GM12875 (cell line): Measurements from ENCODE around the gene GALR3.

Experiments
- H3K4me3 ChIP-seq: one replicate; pipeline ENCODE4 v1.5.1; 2011; ENCODE audit warnings: low read depth, low read length, control low read depth
- TF ChIP-seq, protein P1 (sequence below): IDR thresholded peaks from 2 replicates; pipeline ENCODE4 v1.5.1; 2011; ENCODE audit warnings: low read depth, mild to moderate bottlenecking, control low read depth, inconsistent platforms, low read length, moderate library complexity, borderline replicate concordance; ENCODE audit not compliant: insufficient read depth

GALR3 gene

DNA sequence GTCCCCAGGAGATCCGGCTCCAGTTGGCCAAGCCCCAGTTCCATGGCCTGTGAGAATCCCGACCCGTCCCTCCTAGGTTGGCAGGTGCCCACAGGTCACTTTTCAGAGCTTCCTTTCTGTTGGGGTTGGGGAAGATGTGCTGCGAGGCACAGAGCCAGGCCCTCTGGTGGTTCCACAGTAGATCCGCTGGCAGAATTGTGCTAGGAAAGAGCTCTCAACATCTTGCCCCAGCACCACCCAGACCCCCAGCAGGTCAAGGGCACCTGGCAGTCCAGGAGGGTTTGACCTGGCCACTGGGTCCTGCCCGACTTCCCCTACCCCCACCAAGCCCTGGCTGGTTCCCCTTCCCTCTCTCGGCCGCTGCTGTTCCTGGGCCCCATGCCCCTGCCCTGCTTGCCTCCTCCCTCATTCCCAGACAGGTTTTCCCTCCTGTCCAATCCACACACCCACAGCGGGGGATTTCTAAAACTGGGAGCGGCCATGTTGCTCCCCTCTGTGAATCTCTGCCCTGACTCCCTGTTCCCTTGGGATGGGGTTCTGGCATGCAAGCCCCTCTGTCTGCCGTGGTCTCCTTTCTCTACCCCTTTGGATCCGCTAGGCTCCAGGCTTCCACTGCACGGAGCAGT, 41.6 kb upstream of the GALR3 start:
- TF ChIP-seq, protein P1, sequence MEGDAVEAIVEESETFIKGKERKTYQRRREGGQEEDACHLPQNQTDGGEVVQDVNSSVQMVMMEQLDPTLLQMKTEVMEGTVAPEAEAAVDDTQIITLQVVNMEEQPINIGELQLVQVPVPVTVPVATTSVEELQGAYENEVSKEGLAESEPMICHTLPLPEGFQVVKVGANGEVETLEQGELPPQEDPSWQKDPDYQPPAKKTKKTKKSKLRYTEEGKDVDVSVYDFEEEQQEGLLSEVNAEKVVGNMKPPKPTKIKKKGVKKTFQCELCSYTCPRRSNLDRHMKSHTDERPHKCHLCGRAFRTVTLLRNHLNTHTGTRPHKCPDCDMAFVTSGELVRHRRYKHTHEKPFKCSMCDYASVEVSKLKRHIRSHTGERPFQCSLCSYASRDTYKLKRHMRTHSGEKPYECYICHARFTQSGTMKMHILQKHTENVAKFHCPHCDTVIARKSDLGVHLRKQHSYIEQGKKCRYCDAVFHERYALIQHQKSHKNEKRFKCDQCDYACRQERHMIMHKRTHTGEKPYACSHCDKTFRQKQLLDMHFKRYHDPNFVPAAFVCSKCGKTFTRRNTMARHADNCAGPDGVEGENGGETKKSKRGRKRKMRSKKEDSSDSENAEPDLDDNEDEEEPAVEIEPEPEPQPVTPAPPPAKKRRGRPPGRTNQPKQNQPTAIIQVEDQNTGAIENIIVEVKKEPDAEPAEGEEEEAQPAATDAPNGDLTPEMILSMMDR = 0 out of 2 replicates have a peak, but pooled peaks have one; percentile 21
- H3K4me3 ChIP-seq = no peak overlapping the region

DNA sequence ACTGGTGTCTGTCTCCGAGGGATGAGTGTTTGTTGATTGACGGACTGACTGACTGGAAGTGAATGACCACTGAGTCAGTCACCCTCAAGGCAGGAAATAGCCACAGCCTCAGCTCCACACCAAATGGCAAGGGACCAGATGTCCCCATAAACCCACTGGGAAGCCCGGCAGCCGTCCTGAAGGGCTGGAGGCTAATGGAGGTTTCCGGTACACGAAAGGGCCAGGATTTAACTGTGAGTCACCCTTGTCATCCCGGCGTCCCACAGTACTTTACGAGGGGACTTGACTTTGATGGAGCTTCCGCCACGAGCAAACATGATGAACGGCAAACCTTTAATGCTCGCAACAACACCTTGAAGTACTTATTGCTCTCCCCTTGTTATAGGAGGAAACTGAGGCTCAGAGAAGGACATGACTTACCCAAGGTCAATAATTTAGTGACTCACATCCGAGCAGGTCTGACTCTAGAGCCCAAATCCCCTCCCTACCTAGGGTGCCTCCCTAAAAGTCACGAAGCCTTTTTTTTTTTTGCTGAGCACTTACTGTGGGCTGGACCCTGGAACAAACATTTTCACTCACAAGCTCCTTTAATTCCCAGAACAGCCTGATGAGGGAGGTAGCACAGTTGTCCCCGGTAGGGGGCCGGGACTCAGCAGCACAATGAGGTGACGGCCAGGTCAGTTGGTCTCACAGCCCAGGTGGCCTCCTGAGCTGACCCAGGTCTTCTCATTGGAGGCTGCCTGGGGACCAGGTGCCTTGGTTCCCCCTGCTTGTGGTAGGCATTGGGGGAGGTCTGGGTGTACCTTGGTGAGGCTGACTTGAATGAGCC, 40.6 kb upstream of the GALR3 start:
- no peak overlapping the region for H3K4me3 ChIP-seq
- TF ChIP-seq, protein P1 = no peak

DNA sequence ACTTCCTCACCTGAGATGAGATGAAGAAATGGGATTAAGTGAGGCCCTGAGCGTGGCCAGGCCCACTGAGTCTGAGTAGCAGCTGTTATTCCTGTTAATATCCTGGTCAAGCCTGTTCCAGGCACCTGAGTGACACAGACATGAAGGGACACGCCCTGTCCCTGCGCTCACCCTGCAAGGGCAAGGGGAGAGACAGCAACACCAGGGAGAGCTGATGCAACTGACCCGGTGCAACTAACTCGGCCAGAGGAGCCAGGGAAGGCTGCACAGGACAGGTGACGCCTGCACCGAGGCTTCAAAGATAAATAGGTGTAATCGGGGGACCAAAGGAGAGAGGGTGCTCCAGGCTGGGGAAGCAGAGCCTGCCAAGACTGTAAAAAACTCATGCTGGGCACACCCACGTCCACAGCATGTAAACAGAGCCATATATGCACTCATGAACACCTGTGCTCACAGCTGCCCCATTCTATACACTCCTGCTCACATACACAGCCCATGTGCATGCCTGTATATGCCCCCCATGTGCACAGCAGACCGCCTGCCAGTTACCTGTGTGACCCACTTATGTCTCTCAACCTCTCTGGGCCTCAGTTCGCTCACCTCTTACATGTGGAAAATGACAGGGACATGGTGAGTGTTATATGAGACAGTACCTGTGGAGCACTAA, 38.2 kb upstream of the GALR3 start:
- H3K4me3 ChIP-seq = no peak overlapping the region
- TF ChIP-seq, protein P1 = no peak

DNA sequence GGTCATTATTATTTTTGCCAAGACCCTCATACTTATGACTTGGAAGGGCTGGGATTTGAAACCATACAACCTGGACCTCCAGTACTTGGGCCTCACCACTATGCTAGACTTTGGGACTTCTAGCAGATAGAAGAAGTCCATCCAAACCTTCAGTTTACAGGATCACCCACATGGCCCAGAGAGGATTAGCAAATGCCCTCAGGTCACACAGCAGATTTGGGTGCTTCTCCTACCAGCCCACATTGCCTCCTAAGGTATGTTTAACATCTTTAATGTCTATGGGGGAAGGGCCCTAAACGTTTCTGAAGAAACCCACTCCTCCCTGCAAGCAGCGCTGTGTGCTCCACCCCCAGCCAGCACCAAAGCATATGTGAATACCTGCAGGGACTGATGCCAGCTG, 32.9 kb upstream of the GALR3 start:
- TF ChIP-seq, protein P1 = no peak
- H3K4me3 ChIP-seq = no peak overlapping the region

DNA sequence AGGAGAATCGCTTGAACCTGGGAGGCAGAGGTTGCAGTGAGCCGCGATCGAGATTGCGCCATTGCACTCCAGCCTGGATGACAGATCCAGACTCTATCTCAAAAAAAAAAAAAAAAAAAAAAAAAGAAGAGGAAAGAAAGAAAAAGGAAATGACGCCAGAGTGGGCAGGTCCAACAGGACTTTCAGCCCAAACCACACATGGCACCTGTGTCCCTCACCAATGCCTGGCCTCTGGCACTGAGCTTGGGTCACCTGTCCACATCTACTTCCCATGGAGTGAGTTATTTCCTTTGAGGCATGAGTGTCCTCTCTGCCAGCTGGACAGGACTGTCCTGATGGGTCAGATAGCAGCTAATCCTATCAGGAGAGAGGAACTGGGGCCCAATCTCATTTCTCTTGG, 30.7 kb upstream of the GALR3 start:
- no peak overlapping the region for H3K4me3 ChIP-seq
- TF ChIP-seq, protein P1 = no peak

DNA sequence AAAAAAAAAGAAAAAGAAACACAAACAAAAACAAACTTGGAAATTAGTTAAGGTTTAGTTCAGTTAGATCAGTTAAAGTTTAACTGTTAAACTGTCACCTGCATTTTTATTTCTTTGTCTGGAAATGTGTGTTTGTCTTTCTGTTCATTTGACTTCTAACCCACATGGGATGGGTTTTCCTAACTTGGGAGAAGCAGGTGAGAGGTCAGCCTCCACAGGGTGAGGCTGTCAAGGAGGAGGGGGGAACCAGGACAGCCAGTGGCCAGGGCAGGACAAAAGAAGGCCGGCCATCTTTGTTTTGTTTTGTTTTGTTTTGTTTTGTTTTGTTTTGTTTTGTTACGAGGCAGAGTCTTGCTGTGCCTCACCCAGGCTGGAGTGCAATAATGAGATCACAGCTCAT, 28.8 kb upstream of the GALR3 start:
- TF ChIP-seq, protein P1 = no peak
- H3K4me3 ChIP-seq = no peak overlapping the region
